ENCODE results near the gene SLC13A4. TPM values are rescaled to one million over a fixed set of nuclear protein-coding genes. Genes with fewer than 3 reads are reported as not detected.

Gene SLC13A4
- total RNA-seq, 1 experiment from 2014 or later: not detected

- DNase-seq (ENCODE audit: low spot score): no peak
- intact Hi-C loops (cut with micrococcal nuclease; ENCODE audit: unreplicated experiment): no loop called here
- POLR2A ChIA-PET (ENCODE audit: low non-redundant PET): no interaction called here
These were observed 16.1 kb upstream of the SLC13A4 start for GRCh38 chr7:135743907-135744731.

GRCh38 chr7:135742371-135742770 lies 14.4 kb upstream of the SLC13A4 start:
- DNase-seq (ENCODE audit: low spot score): no peak
- intact Hi-C loops (cut with micrococcal nuclease; ENCODE audit: unreplicated experiment): no loop called here
- no peak overlapping the region for H3K4me3 ChIP-seq (ENCODE audit: low read depth, low read length, poor library complexity, severe bottlenecking)
- peaks cover 52% of the 10 kb centered on the region for H3K27me3 ChIP-seq (replicated peaks; ENCODE audit: insufficient read depth, low read depth, low read length, poor library complexity)
- ChIA-PET POLR2A (ENCODE audit: low non-redundant PET) (no interaction called here), CTCF (no interaction called here)
- no peaks in the 10 kb centered on the region for H3K4me1 ChIP-seq (ENCODE audit: insufficient read depth, low read length, poor library complexity, severe bottlenecking)
- no peak for TF ChIP-seq CTCF (conservative IDR thresholded peaks at IDR 0.05; ENCODE audit: low read depth, low read length)
- TF ChIP-seq EZH2 (IDR thresholded peaks at IDR 0.05; ENCODE audit: borderline replicate concordance, low read depth, low read length, poor library complexity, severe bottlenecking): no peak
- BruUV-seq (replicated peaks): no TSS peak
- H3K27ac ChIP-seq (ENCODE audit: low read depth, low read length, poor library complexity, severe bottlenecking): no peak overlapping the region
- H3K9me3 ChIP-seq (ENCODE audit: low read depth, low read length, poor library complexity, severe bottlenecking): no peaks in the 10 kb centered on the region
- H3K36me3 ChIP-seq (ENCODE audit: insufficient read depth, low read length, poor library complexity, severe bottlenecking): no peaks in the 10 kb centered on the region

More at GRCh38 chr7:135743907-135744731, 16.1 kb upstream of the SLC13A4 start:
- no peaks in the 10 kb centered on the region for H3K9me3 ChIP-seq (ENCODE audit: low read depth, low read length, poor library complexity, severe bottlenecking)
- no peaks in the 10 kb centered on the region for H3K4me1 ChIP-seq (ENCODE audit: insufficient read depth, low read length, poor library complexity, severe bottlenecking)
- CTCF ChIA-PET: no interaction called here
- no peak overlapping the region for H3K27ac ChIP-seq (ENCODE audit: low read depth, low read length, poor library complexity, severe bottlenecking)
- H3K4me3 ChIP-seq (ENCODE audit: low read depth, low read length, poor library complexity, severe bottlenecking): no peak overlapping the region
- H3K36me3 ChIP-seq (ENCODE audit: insufficient read depth, low read length, poor library complexity, severe bottlenecking): no peaks in the 10 kb centered on the region
- H3K27me3 ChIP-seq (replicated peaks; ENCODE audit: insufficient read depth, low read depth, low read length, poor library complexity): peaks cover 60% of the 10 kb centered on the region
- no TSS peak for BruUV-seq (replicated peaks)
- TF ChIP-seq EZH2 (IDR thresholded peaks at IDR 0.05; ENCODE audit: borderline replicate concordance, low read depth, low read length, poor library complexity, severe bottlenecking): no peak
- no peak for TF ChIP-seq CTCF (conservative IDR thresholded peaks at IDR 0.05; ENCODE audit: low read depth, low read length)

- Histone ChIP-seq H3K27ac (ENCODE audit: low read depth, low read length, poor library complexity, severe bottlenecking) (no peak overlapping the region), H3K27me3 (replicated peaks; ENCODE audit: insufficient read depth, low read depth, low read length, poor library complexity) (peaks cover 52% of the 10 kb centered on the region), H3K4me1 (ENCODE audit: insufficient read depth, low read length, poor library complexity, severe bottlenecking) (no peaks in the 10 kb centered on the region), H3K4me3 (ENCODE audit: low read depth, low read length, poor library complexity, severe bottlenecking) (no peak overlapping the region), H3K36me3 (ENCODE audit: insufficient read depth, low read length, poor library complexity, severe bottlenecking) (no peaks in the 10 kb centered on the region), H3K9me3 (ENCODE audit: low read depth, low read length, poor library complexity, severe bottlenecking) (no peaks in the 10 kb centered on the region)
- ChIA-PET POLR2A (ENCODE audit: low non-redundant PET) (no interaction called here), CTCF (no interaction called here)
- BruUV-seq (replicated peaks): no TSS peak
- intact Hi-C loops (cut with micrococcal nuclease; ENCODE audit: unreplicated experiment): no loop called here
- no peak for DNase-seq (ENCODE audit: low spot score)
- TF ChIP-seq CTCF (conservative IDR thresholded peaks at IDR 0.05; ENCODE audit: low read depth, low read length) (no peak), EZH2 (IDR thresholded peaks at IDR 0.05; ENCODE audit: borderline replicate concordance, low read depth, low read length, poor library complexity, severe bottlenecking) (no peak)
These were observed 13.9 kb upstream of the SLC13A4 start for GRCh38 chr7:135741905-135742304.
